HCT116 (cell line): ENCODE data around the gene PWP2. TPM values are rescaled to one million over a fixed set of nuclear protein-coding genes. Genes with fewer than 3 reads are reported as not detected.

Experiments used
- ATAC-seq: fragments of 200-7000 bp; cut with Tn5 transposase; 2 replicates; pipeline ENCODE4 v1.9.1; 2020; ENCODE audit warnings: mild to moderate bottlenecking, moderate library complexity
- BruUV-seq: library from RNA; stranded (reverse); fragments of 400-500 nt; replicated peaks from 2 replicates; lab custom pipeline; 2021; lab: Mats Ljungman, UMichigan
- CTCF ChIA-PET: fragments of 300-600 bp; sonication (Branson Sonifier 250); formaldehyde crosslinking; loops from one replicate; lab custom pipeline; 2021; ENCODE audit warnings: antibody characterized with exemption; lab: Charles Lee
- POLR2A ChIA-PET: fragments of 300-600, 350-600 bp; sonication (Branson Sonifier 250); formaldehyde crosslinking; loops from one replicate; lab custom pipeline; 2021; ENCODE audit warnings: antibody characterized with exemption; lab: Charles Lee
- RAD21 ChIA-PET, 2 experiments: fragments of 300-600 bp; sonication (Branson Sonifier 250); formaldehyde crosslinking; loops; one replicate each; lab custom pipeline; 2023; ENCODE audit warnings: low total read pairs in 2 of 2; ENCODE audit not compliant: uncharacterized antibody in 2 of 2, unreplicated experiment in 2 of 2, low non-redundant PET in 1 of 2; lab: Charles Lee
- DNase-seq: peaks from one replicate; pipeline ENCODE4 v3.0.0-alpha.2; 2010; ENCODE audit warnings: low read depth, low spot score
- H2AFZ ChIP-seq: fragments of 200-600 bp; shearing (Covaris generic), sonication (generic); 2 replicates; pipeline ENCODE4 v1.6.1; 2017; ENCODE audit warnings: low read depth, mixed run types, mixed read lengths, antibody characterized with exemption, low read length; ENCODE audit not compliant: poor library complexity, severe bottlenecking
- H3K27ac ChIP-seq: 2 replicates; pipeline ENCODE4 v1.5.1; 2012; ENCODE audit warnings: low read depth, low read length
- H3K27me3 ChIP-seq: fragments of 200-600 bp; sonication (generic); 2 replicates; pipeline ENCODE4 v1.6.1; 2016; ENCODE audit warnings: mixed run types, low read length, mixed read lengths; ENCODE audit not compliant: insufficient read depth
- H3K36me3 ChIP-seq, 2 experiments: fragments of 200-500 bp in 1 of 2; fragments of 200-600 bp in 1 of 2; sonication (Bioruptor generic) in 1 of 2; sonication (generic) in 1 of 2; 2 replicates each; pipeline versions ENCODE4 v1.5.1 to v1.6.1; 2014 to 2016; ENCODE audit warnings: low read length in 2 of 2, inconsistent platforms in 1 of 2, mixed read lengths in 1 of 2, mixed run types in 1 of 2; ENCODE audit not compliant: insufficient read depth in 2 of 2, control insufficient read depth in 1 of 2
- H3K4me1 ChIP-seq, 2 experiments: fragments of 200-600 bp in 1 of 2; sonication (generic) in 1 of 2; 2 replicates each; pipeline versions ENCODE4 v1.5.1 to v1.6.1; 2012 to 2017; ENCODE audit warnings: low read length in 2 of 2, inconsistent platforms in 1 of 2, mild to moderate bottlenecking in 1 of 2, mixed read lengths in 1 of 2, mixed run types in 1 of 2, moderate library complexity in 1 of 2; ENCODE audit not compliant: insufficient read depth in 2 of 2, control insufficient read depth in 1 of 2
- H3K4me2 ChIP-seq: fragments of 200-600 bp; sonication (generic); 2 replicates; pipeline ENCODE4 v1.6.1; 2017; ENCODE audit warnings: mixed run types, low read length, mixed read lengths
- H3K4me3 ChIP-seq, 2 experiments: fragments of 200-600 bp in 1 of 2; sonication (generic) in 1 of 2; replicated peaks in 1 of 2; 2 replicates each; pipeline ENCODE4 v1.5.1; 2011 to 2016; ENCODE audit warnings: low read length in 2 of 2, control low read depth in 1 of 2, low read depth in 1 of 2, mild to moderate bottlenecking in 1 of 2, mixed read lengths in 1 of 2, mixed run types in 1 of 2
- H3K79me2 ChIP-seq: fragments of 200-600 bp; sonication (generic); 2 replicates; pipeline ENCODE4 v1.6.1; 2017; ENCODE audit warnings: mild to moderate bottlenecking, mixed run types, low read length, moderate library complexity, mixed read lengths; ENCODE audit not compliant: insufficient read depth
- H3K9ac ChIP-seq: fragments of 200-600 bp; sonication (generic); 2 replicates; pipeline ENCODE4 v1.6.1; 2016; ENCODE audit warnings: low read length, mixed read lengths
- H3K9me2 ChIP-seq: fragments of 200-600 bp; sonication (generic), shearing (Covaris generic); 2 replicates; pipeline ENCODE4 v1.6.1; 2017; ENCODE audit warnings: mixed run types, mild to moderate bottlenecking, moderate library complexity; ENCODE audit not compliant: insufficient read depth
- H3K9me3 ChIP-seq, 2 experiments: fragments of 200-500 bp in 1 of 2; fragments of 200-600 bp in 1 of 2; sonication (Bioruptor generic) in 1 of 2; sonication (generic) in 1 of 2; 2 replicates each; pipeline ENCODE4 v1.6.1; 2014 to 2017; ENCODE audit warnings: low read length in 2 of 2, mixed read lengths in 2 of 2, inconsistent platforms in 1 of 2, low read depth in 1 of 2, mild to moderate bottlenecking in 1 of 2, mixed run types in 1 of 2, moderate library complexity in 1 of 2; ENCODE audit not compliant: control insufficient read depth in 1 of 2, insufficient read depth in 1 of 2
- H4K20me1 ChIP-seq: fragments of 200-600 bp; sonication (generic), shearing (Covaris generic); 2 replicates; pipeline ENCODE4 v1.6.1; 2017; ENCODE audit warnings: mixed run types, mild to moderate bottlenecking, moderate library complexity; ENCODE audit not compliant: insufficient read depth
- CBX3 ChIP-seq: IDR thresholded peaks from 2 replicates; pipeline ENCODE4 v1.6.1; 2012; ENCODE audit warnings: low read depth
- CEBPB ChIP-seq: IDR thresholded peaks from 2 replicates; pipeline ENCODE4 v1.6.1; 2012; ENCODE audit warnings: low read depth
- EGR1 ChIP-seq: IDR thresholded peaks from 2 replicates; pipeline ENCODE4 v1.6.1; 2012; ENCODE audit warnings: low read depth
- ELF1 ChIP-seq: IDR thresholded peaks from 2 replicates; pipeline ENCODE4 v1.6.1; 2012; ENCODE audit warnings: low read depth, borderline replicate concordance
- FOSL1 ChIP-seq: IDR thresholded peaks from 2 replicates; pipeline ENCODE4 v1.6.1; 2012; ENCODE audit warnings: low read depth
- POLR2A ChIP-seq: IDR thresholded peaks from 2 replicates; pipeline ENCODE4 v1.7.0; 2011; ENCODE audit warnings: borderline replicate concordance; ENCODE audit not compliant: insufficient read depth, insufficient read length; ENCODE audit errors: extremely low read depth
- RAD21 ChIP-seq: IDR thresholded peaks from 2 replicates; pipeline ENCODE4 v1.6.1; 2012; ENCODE audit warnings: low read depth, mild to moderate bottlenecking
- SP1 ChIP-seq: IDR thresholded peaks from 2 replicates; pipeline ENCODE4 v1.6.1; 2012; ENCODE audit warnings: low read depth
- TCF7L2 ChIP-seq: IDR thresholded peaks from 2 replicates; pipeline ENCODE4 v1.7.0; 2011; ENCODE audit warnings: borderline replicate concordance, inconsistent platforms; ENCODE audit not compliant: insufficient read depth, insufficient read length; ENCODE audit errors: extremely low read depth
- YY1 ChIP-seq: IDR thresholded peaks from 2 replicates; pipeline ENCODE4 v1.6.1; 2011; ENCODE audit warnings: low read length, low read depth, moderate library complexity, mild to moderate bottlenecking; ENCODE audit not compliant: insufficient replicate concordance; ENCODE audit errors: extremely low read depth
- ZFX ChIP-seq: fragments of 450-650 bp; IDR thresholded peaks from 2 replicates; pipeline ENCODE4 v1.6.1; 2017
- intact Hi-C: fragments of 100-400 bp; cut with micrococcal nuclease; formaldehyde crosslinking; loops from 2 replicates; pipeline ENCODE4 v1.10.0; 2022
- total RNA-seq: library from RNA; stranded (reverse); gene quantifications from one replicate; pipeline ENCODE4 v1.2.1, GENCODE V29; 2021; ENCODE audit not compliant: unreplicated experiment
- TF ChIP-seq, protein P1 (sequence below): IDR thresholded peaks from 2 replicates; pipeline ENCODE4 v1.6.1; 2012

The PWP2 gene
- total RNA-seq, 1 experiment from 2014 or later: 43.1 TPM

DNA sequence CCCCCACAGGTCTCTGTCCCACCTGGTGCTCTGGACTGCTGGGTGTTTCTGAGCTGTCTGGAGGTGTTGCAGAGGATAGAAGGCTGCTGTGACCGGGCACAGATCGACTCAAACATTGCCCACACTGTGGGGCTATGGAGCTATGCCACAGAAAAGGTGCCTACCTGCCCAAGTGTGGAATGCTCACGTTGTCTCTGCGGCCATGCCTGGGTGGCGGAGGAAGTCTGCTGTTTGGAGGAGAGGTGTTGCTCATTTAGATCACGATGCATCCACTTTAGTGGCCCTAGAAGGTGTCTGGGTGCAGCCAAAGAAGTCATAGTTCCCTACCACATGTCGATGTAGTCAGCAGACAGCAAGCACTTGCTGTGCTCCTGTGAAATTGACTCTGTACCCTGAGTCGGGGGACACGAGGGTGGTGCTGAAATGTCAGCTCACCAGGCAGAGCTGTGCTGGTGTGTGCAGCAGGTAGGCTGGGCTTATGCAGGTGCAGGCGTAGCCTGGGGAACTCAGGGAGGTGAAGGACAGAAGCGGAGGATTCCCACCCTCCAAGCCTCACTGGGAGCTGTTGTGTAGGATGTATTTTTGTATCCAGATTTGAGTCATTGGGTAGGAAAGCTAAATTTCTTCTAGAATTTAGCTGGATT lies 32.8 kb upstream of the PWP2 start:
- TF ChIP-seq TCF7L2 (no peak), CEBPB (no peak), ZFX (no peak), YY1 (no peak), EGR1 (no peak), RAD21 (no peak), ELF1 (no peak), FOSL1 (no peak), POLR2A (no peak), SP1 (no peak), CBX3 (no peak)
- TF ChIP-seq, protein P1, sequence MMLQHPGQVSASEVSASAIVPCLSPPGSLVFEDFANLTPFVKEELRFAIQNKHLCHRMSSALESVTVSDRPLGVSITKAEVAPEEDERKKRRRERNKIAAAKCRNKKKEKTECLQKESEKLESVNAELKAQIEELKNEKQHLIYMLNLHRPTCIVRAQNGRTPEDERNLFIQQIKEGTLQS: no peak
- H4K20me1 ChIP-seq: 0 out of 2 replicates have a peak, but pooled peaks cover 3% of the 10 kb centered on the region
- ATAC-seq (no peak), DNase-seq (no peak)
- no peak overlapping the region for H3K4me3 ChIP-seq
- no peaks in the 10 kb centered on the region for H3K27me3 ChIP-seq
- H3K9ac ChIP-seq: no peak overlapping the region
- POLR2A ChIA-PET: no interaction called here
- no peak overlapping the region for H3K4me2 ChIP-seq
- intact Hi-C loops: no loop called here
- no peak overlapping the region for H2AFZ ChIP-seq
- no peaks in the 10 kb centered on the region for H3K9me2 ChIP-seq
- peaks cover 13% of the 10 kb centered on the region; the same call in 1 of the 2 replicates for H3K79me2 ChIP-seq
- H3K4me1 ChIP-seq: no peaks in the 10 kb centered on the region
- H3K9me3 ChIP-seq: no peaks in the 10 kb centered on the region
- peaks cover 10 to 25% of the 10 kb centered on the region in 2 experiments; a peak in 3 of 4 replicates for H3K36me3 ChIP-seq
- CTCF ChIA-PET: no interaction called here
- BruUV-seq: no TSS peak
- no peak overlapping the region for H3K27ac ChIP-seq
- RAD21 ChIA-PET: no interaction called here
